ENCODE measurements around the gene BCL6. TPM values are rescaled to one million over a fixed set of nuclear protein-coding genes. Genes with fewer than 3 reads are reported as not detected.

BCL6 gene
- total RNA-seq, 6 experiments from 2014 or later = 28.0 to 36.5 (median 31.1) TPM

DNA sequence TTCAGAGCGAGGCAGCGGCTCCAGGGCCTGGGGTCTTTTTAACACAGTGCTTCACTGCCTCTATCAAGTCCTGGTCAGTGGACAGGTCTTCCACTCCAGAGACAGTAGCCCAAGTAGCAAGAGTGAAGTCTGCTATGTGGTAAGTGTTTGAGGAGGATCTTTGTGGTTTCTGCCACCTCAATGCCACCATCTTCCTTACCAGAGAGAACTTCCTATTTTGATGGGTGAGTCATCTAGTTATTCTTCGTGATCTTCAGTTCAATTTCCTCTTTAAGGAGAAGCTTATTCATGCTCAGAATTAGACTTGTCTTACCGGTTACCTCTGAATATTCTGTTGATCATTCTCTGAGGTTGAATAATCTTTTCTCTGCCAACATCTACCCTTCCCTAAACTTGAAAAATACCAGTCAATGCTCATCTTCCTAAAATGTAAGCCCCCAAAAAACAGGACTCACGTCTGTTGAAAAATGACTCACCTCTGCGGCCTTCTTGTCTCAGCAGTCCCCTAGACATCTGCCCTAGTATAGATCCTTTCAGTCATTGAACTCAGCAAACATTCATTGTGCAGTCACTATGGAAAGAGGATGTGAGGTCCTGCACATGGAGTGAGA lies 32.2 kb upstream of the BCL6 start:
- Mint-ChIP-seq H3K36me3 (ENCODE audit: low read depth) (no peaks in the 10 kb centered on the region), H3K4me3 (no peak overlapping the region), H3K4me1 (ENCODE audit: low read depth) (peaks cover 23% of the 10 kb centered on the region), H3K9me3 (no peaks in the 10 kb centered on the region), H3K27me3 (ENCODE audit: insufficient read depth) (no peaks in the 10 kb centered on the region), H3K27ac (peak overlapping the region; percentile 53)
- TF ChIP-seq, protein P1, sequence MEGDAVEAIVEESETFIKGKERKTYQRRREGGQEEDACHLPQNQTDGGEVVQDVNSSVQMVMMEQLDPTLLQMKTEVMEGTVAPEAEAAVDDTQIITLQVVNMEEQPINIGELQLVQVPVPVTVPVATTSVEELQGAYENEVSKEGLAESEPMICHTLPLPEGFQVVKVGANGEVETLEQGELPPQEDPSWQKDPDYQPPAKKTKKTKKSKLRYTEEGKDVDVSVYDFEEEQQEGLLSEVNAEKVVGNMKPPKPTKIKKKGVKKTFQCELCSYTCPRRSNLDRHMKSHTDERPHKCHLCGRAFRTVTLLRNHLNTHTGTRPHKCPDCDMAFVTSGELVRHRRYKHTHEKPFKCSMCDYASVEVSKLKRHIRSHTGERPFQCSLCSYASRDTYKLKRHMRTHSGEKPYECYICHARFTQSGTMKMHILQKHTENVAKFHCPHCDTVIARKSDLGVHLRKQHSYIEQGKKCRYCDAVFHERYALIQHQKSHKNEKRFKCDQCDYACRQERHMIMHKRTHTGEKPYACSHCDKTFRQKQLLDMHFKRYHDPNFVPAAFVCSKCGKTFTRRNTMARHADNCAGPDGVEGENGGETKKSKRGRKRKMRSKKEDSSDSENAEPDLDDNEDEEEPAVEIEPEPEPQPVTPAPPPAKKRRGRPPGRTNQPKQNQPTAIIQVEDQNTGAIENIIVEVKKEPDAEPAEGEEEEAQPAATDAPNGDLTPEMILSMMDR (IDR thresholded peaks at IDR 0.05) = no peak
- peak; percentile 7 for DNase-seq

DNA sequence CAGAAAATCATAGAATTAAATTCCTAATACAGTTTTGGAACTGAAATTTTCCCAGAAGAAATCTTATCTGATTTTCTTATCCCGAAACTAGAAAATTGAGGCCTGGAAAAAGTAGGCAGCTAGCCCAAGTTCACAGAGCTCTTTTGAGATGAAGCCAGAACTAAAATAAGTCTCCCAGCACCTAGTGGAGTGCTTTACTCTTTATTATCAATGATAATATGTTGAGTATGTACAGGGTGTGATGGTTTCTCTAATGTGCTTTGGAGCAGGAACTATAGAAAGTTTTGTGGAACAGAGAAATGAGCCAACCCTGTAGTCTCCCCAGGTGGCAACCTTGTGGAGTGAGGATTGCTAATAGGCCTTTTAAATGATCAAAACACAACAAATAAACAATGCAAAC lies 30.3 kb upstream of the BCL6 start:
- no peak for DNase-seq
- TF ChIP-seq, protein P1 (IDR thresholded peaks at IDR 0.05) = no peak
- Mint-ChIP-seq H3K4me3 (no peak overlapping the region), H3K36me3 (ENCODE audit: low read depth) (no peaks in the 10 kb centered on the region), H3K27ac (no peak overlapping the region), H3K9me3 (no peaks in the 10 kb centered on the region), H3K27me3 (ENCODE audit: insufficient read depth) (no peaks in the 10 kb centered on the region), H3K4me1 (ENCODE audit: low read depth) (peaks cover 17% of the 10 kb centered on the region)

DNA sequence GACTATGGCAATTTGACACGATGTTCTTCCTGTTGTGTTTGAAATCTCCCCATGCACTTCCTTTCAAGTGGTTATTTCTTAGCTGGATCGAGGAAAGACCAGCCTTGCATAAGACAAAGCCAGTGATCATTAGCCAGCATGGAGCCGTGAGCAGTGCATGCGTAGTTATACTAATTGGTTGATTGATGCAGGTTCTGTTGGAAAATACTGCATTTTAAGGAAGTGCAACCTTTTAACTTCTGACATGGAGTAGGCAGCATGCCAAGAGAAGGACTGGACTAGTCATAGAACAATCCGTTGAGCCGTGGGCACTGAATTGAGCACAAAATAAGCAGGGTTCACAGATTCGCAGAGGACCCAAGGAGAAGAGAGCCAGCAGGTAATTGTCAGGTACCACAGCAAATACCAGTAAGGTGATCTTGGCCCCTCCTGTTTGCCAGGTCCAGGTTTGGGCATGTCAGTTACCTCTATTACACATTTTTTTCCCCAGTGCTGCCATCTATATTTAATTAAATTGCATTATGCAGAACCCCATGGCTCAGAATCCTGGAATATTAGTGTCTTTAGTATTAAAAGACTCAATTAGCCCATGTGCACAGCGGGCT lies 29.0 kb upstream of the BCL6 start:
- H3K36me3 Mint-ChIP-seq (ENCODE audit: low read depth) = no peaks in the 10 kb centered on the region
- H3K9me3 Mint-ChIP-seq = no peaks in the 10 kb centered on the region
- no peak overlapping the region for H3K4me3 Mint-ChIP-seq
- TF ChIP-seq, protein P1 (IDR thresholded peaks at IDR 0.05) = no peak
- DNase-seq = no peak
- no peaks in the 10 kb centered on the region for H3K27me3 Mint-ChIP-seq (ENCODE audit: insufficient read depth)
- no peak overlapping the region for H3K27ac Mint-ChIP-seq
- H3K4me1 Mint-ChIP-seq (ENCODE audit: low read depth) = peaks cover 17% of the 10 kb centered on the region

- H3K27ac Mint-ChIP-seq = no peak overlapping the region
- TF ChIP-seq, protein P1 (IDR thresholded peaks at IDR 0.05) = no peak
Measured at GRCh38 chr3:187773233-187774184, 28.2 kb upstream of the BCL6 start.

GRCh38 chr3:187770224-187770623 lies 25.0 kb upstream of the BCL6 start:
- TF ChIP-seq, protein P1 (IDR thresholded peaks at IDR 0.05) = no peak
- H3K4me3 Mint-ChIP-seq = no peak overlapping the region
- H3K9me3 Mint-ChIP-seq = no peaks in the 10 kb centered on the region
- no peaks in the 10 kb centered on the region for H3K27me3 Mint-ChIP-seq (ENCODE audit: insufficient read depth)
- H3K4me1 Mint-ChIP-seq (ENCODE audit: low read depth) = peaks cover 32% of the 10 kb centered on the region
- no peak overlapping the region for H3K27ac Mint-ChIP-seq
- H3K36me3 Mint-ChIP-seq (ENCODE audit: low read depth) = no peaks in the 10 kb centered on the region; the same call in 1 of the 2 replicates
- no peak for DNase-seq

More at GRCh38 chr3:187773233-187774184, 28.2 kb upstream of the BCL6 start:
- Mint-ChIP-seq H3K9me3 (no peaks in the 10 kb centered on the region), H3K4me1 (ENCODE audit: low read depth) (peaks cover 19% of the 10 kb centered on the region), H3K36me3 (ENCODE audit: low read depth) (no peaks in the 10 kb centered on the region; the same call in 1 of the 2 replicates), H3K4me3 (no peak overlapping the region), H3K27me3 (ENCODE audit: insufficient read depth) (no peaks in the 10 kb centered on the region)
- DNase-seq = no peak

All from HFFc6 (cell line).